SKM-1 (cell line): ENCODE measurements around the gene INSR.
"Not testable (repeated sequence)": the region's sequence is repeated elsewhere in the genome, so short reads cannot be mapped to it uniquely, and the experiment has no call there.

Source experiments
- DNase-seq: peaks from one replicate; lab custom pipeline; 2025; ENCODE audit not compliant: unreplicated experiment; lab: John Stamatoyannopoulos, UW

INSR gene

DNA sequence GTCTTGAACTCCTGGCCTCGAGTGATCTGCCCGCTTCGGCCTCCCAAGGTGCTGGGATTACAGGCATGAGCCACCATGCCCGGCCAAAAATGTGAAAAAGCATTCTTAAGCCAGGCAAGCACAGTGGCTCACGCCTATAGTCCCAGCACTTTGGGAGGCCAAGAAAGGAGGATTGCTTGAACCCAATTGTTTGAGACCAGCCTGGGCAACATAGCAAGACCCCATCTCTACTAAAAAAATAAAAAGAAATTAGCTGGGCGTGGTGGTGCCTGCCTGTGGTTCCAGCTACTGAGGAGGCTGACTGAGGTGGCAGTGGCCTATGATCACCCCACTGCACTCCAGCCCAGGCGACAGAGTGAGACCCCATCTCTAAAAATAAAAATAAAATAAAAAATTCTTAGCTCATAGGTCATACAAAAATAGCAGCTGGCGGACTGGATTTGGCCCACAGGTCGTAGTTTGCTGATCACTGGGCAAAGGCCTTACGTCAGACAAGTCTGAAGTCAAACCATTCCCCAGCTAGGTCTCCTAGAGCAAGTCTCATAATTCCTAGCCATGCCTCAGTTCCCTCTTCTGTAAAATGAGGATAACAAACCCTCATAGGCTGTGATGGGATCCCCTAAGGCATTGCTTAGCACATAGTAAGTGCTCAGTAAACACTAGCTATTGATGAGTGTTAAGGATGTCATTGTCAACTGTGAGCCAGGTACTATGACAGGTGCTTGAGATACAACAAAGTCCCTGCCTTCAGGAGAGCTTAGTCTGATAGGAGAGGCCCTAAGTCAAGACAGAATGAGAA is 36.0 kb downstream of the INSR start:
- no peak for DNase-seq

DNA sequence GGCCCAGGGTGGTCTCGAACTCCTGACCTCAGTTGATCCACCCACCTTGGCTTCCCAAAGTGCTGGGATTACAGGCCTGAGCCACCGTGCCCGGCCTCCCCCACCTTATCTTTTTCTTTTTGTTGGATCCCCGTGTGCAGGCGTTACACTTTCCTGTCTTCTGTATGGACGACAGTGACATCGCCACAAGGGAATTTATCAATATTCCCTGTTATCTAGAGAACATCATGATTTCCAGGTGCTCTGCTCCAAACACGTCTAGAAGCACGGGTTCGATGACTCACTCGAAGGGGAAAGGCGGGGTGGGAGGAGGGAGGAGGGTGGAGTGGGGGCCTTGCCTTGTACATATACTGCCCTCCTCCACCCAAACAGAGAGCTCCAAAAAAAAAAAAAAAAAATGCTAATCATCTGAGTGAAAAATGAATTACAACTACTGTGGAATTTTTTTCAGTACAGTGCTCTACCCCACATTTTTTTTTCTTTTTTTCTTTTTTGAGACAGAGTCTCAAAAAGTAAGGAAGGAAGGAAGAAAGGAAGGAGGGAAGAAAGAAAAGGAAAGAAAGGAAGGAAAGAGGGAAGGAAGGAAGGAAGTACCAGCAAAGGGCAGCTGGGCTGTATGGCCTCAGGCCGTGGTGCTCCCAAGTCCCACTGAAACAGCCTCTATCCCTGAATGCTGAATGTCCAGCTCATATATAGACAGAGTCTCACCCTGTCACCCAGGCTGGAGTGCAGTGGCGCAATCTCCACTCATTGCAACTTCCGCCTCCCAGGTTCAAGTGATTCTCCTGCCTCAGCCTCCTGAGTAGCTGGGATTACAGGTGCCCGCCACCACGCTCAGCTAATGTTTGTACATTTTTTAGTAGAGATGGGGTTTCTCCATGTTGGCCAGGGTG is 36.8 kb downstream of the INSR start:
- no peak for DNase-seq

DNA sequence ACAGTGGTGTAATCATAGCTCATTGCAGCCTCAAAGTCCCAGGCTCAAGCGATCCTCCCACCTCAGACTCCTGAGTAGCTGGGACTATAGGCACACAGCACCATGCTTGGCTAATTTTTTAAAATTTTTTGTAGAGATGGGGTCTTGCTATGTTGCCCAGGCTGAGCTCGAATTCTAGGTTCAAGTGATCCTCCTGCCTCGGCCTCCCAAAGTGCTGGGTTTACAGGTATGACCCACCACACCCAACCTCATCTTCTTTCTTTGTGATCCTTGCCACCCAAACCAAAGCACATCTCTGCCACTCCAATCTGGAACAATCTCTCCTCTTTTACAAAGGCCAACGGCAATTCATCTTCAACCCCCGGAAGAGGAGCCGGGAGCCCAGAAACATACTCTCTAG is 38.6 kb downstream of the INSR start:
- no peak for DNase-seq

DNA sequence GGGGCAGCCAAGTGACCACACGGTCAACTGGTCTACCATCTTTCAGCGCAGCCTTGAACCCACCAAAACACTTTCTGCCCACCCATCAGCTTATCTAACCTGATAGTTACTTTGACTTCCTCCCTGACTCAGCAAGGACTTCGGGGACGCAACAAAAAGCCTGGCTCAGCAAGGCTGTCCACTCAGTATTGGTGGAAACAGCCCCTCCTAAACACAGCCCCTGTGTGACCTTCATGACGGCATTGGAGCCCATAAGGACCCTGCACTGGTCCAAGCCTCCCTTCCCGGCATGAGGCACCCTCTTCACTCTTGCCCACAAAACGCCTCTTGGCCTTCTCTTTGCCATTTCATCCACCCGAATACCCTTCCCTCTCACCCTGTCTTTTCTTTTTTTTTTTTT is 39.1 kb downstream of the INSR start:
- no peak for DNase-seq

DNA sequence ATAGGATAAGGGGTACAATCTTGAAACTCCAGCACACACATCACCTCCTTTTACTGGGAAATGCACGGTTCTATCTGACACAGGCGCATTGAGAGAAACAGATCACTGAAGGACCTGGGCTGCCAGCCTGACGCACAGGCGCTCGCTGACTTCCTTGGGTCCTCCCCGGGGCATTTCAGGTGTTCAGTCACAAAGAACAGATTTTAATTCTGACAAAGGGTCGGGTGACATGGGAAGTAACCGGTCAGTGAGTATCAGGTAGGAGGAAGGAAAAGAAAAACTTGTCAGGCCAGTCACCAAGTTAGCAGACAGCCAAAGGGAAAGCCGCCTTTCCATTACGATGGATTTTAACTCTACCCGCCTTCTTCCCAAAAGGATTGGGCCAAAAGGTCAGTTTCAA is 39.6 kb downstream of the INSR start:
- DNase-seq: no peak

DNA sequence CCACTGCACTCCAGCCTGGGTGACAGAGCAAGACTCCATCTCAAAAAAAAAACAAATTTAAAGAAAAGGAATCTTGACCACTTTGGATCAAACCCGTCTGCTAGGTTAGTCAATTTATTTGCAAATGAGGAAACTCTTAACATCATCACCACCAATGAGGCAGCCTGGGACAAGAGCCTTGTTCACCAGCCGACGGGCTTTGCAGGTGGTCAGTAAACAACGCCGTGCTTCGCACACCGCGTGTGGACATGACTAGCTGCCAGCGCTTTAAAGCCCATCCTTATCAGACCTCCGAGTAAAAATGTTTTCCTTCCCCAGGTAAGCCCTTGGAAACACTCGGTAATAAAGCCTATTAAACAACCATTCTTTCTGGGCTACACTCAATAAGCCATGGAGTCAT is 41.9 kb downstream of the INSR start:
- no peak for DNase-seq

DNA sequence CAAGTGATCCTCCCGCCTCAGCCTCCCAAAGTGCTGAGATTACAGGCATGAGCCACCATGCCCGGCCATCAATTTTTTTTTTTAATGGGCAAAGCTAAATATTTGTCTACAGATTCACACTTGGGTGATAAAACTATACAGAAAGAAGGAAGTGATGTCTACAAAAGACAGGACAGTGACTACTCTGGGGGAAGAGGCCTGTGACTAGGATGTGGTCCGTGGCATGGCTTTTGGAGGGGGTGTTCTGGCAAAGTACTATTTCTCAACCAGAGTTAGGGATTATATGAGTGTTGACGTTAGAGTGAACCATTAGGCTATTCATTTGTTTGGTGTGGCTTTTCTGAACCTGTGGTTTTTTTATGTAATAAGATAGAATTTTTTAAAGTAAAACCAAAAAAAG is 42.7 kb downstream of the INSR start:
- peak; percentile 30 for DNase-seq

DNA sequence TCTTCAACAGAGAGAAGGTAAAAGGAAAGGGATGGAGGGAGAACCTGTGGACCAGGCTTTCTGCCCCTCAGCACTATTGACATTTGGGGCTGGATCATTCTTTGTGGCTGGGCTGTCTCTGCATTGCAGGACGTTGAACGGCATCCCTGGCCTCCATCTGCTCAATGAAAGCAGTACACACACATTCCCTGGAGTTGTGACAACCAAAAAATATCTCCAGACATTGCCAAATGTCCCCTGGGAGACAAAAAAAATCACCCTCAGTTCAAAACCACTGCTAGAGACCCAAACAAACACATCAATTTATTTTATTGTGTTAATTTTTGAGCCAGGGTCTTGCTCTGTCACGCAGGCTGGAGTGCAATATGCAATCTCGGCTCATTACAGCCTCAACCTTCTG is 43.3 kb downstream of the INSR start:
- DNase-seq: no peak

DNA sequence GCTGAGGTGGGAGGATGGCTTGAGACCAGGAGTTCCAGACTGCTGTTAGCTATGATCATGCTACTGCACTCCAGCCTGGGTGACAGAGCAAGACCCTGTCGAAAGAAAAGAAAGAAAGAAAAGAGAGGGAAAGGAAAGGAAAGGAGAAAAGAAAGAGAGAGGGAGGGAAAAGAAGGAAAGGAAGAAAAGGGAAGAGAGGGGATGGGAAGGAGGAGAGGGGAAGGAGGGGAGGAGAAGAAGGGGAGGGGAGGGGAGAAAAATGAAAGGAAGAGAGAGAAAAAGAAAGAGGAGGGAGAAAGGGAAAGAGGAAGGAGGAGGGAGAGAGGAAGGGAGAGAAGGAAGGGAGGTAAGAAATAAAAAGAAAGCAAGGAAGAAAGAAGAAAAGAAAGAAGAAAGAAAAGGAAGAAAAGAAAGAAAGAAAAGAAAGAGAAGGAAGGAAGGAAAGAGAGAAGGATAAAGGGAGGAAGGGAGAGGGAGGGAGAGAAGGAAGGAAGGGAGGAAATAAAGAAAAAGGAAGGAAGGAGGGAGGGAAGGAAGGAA is 44.1 kb downstream of the INSR start:
- DNase-seq: no peak

DNA sequence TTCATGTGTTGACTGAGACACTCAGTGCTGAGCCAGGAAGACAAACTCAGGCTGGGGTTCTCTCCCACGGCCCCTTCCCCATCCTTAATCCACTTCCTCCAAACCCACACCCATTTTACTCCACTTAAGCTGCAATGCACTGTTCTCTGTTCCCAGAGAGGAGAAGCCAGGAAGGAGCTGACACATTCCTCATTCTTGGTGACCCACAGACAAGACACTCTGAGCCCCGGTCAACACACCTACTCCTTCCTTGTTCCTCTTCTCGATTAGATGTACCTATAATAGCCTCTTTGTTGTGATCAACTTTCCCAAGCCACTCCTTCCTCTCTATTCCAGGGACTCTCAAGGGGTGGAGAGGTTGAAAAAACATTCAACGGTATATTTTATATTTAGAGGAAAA is 47.1 kb downstream of the INSR start:
- no peak for DNase-seq

DNA sequence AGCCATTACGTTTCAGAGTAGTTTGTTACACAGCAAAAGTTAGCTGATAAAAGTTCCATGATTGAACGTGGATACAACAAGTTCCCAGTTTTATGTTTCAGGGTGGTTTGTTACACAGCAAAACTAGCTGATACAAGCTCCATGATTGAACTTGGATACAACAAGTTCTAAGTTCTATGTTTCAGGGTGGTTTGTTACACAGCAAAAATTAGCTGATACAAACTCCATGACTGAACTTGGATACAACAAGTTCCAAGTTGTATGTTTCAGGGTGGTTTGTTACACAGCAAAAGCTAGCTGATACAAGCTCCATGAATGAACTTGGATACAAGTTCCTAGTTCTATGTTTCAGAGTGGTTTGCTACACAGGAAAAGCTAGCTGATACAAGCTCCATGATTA is 47.6 kb downstream of the INSR start:
- no peak for DNase-seq

DNA sequence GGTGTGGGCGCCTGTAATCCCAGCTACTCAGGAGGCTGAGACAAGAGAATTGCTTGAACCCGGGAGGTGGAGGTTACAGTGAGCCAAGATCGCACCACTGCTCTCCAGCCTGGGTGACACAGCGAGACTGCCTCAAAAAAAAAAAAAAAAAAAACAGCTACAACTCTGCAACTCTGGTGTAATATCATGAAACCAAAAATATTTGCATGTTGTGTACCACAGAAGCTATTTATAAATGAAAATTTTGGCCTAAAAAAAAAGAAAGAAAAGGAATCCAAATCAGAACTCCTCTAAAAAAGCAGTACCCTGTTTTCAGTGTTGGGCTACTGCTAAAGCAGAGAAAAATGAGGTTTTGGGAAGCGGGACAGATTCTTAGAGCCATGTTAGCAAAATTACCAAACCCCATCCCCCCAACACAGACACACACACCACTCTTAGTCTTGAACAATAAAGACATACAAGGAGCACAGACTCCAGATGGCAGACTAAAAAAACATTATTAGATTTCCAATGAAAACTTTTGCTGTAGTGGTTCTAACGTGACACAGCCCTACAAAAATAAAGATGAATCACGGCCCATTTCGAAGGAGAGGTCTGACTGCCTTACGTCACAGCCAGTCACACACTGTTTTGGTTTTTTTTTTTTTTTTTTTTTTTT is 51.5 kb downstream of the INSR start:
- DNase-seq: no peak

DNA sequence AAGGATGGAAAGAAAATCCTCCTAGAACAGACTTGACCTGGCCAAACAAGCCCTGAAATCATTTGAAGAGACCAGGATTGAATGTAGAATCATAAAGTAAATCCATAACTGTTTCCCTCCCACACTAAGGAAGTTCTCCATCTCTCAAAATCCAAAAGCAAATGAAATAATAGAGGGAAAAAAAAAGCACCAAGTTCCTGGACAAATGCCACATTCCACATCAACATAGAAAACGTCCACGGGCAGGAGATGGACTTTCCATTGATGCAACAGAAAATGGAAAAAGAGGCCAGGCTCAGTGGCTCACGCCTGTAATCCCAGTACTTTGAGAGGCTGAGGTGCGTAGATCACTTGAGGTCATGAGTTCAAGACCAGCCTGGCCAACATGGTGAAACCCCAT is 56.2 kb downstream of the INSR start:
- no peak for DNase-seq

DNA sequence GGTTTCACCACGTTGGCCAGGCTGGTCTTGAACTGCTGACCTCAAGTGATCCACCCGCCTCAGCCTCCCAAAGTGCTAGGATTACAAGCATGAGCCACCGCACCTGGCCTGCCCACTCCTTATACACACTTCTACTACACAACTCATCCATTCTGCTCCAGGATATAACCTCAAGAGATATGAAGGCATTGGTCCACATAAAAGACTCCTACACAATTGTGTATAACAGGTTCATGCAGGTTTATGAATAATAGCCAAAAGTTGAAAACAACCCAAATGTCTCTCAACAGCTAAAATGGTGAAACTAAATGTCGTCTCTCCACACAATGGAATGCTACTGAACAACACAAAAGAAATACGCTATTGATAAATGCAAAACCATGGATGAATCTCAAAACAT is 58.1 kb downstream of the INSR start:
- DNase-seq: no peak

DNA sequence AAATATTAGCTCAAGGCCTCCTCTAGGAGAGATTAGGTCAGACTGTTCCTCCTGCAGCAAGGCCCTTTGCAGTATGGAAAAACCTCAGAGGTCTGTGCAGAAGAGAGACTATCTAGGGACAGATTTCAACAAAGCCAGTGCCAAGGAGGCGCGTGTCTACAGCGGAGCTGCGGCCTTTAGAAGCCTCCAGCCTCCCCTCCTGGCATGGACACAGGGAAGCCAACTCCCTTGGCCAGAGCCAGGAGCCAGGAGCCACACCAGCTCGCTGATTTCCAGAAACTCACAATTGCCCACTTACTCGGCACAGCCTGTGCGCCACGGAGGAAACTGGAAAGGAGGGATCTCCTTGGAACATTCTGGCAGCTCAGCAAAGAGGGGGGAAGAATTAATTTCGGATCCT is 63.4 kb downstream of the INSR start:
- DNase-seq: no peak

DNA sequence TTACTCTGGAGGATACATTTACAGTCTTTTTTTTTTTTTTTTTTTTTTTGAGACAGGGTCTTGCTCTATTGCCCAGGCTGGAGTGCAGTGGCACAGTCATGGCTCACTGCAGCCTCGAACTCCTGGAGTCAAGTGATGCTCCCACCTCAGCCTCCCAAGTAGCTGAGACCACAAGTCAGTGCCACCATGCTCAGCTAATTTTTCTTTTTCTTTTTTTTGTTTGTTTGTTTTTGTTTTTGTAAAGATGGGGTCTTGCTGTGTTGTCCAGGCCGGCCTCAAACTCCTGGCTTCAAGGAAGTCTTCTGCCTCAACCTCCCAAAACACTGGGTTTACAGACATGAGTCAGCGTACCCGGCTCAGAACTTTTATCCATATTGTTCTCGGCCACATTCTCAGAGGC is 64.5 kb downstream of the INSR start:
- no peak for DNase-seq

DNA sequence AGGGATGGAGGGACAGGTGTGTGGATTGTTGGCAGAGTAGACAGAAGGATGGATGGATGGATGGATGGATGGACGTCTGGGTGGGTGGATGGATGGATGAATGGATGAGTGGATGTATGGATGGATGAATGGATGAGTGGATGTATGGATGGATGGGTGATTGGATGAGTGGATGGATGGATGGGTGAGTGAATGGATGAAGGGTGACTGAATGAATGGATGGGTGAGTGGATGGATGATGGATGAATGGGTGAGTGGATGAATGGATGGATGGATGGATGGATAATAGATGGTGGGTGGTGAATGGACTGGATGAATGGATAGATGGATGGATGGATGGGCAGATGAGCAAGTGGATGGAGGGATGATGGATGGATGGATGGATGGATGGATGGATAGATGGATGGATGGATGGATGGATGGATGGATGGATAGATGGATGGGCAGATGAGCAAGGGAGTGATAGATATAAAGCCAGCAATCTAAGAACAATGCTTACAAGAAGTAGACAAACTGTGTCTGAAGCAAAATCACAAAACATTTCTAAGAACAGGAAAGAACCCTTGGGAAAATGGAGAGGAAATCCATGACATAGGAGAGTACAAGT is 65.2 kb downstream of the INSR start:
- no peak for DNase-seq

DNA sequence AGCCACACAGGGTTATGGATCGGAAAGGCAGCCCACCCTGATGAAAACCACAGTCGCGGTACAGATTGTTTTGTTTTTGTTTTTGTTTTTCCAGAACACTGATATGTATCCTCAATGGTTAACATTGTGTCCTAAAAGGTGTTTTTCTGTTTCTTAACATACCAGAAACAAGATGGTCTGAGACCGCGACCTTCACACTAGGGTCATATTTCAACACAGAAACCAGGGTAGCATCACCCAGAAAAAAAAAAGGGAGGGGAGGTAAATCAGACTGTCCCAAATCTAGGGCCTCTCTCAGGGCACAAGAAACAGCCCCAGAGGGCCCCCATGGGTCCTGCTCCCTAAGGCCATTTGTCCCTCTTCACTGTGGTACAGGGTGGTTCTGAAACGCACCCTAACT is 66.5 kb downstream of the INSR start:
- no peak for DNase-seq

DNA sequence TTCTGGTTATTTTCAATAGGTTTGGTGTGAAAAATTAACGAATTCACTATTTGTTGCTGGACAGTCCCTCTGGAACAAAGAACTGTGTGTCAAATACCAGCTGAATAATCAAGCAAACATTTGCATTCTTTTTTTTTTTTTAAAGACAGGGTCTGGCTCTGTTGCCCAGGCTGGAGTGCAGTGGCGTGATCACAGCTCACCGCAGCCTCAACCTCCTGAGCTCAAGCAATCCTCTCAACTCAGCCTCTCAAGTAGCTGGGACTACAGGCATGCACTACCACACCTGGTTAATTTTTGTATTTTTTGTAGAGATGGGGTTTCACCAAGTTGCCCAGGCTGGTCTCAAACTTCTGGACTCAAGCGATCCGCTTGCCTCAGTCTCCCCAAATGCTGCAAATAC is 67.1 kb downstream of the INSR start:
- DNase-seq: not testable (repeated sequence)

DNA sequence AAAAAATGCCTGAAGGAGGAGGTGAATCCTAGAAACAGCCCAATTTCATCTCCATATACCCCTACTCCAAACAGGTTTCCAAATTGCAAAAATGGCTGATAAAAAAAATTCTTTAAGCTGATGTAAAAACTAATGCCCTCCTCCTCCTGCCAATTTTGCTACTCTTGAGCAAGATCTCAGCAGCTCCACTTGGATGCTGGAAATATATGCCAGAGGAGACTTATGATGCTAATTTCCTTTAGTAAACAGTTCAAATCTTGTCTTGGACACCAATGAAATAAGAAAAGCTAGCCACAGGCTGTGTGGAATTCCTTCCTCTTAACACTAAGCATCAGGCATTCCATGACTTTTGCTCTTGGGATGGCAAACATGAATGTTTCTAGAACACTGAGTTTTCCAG is 67.5 kb downstream of the INSR start:
- no peak for DNase-seq

DNA sequence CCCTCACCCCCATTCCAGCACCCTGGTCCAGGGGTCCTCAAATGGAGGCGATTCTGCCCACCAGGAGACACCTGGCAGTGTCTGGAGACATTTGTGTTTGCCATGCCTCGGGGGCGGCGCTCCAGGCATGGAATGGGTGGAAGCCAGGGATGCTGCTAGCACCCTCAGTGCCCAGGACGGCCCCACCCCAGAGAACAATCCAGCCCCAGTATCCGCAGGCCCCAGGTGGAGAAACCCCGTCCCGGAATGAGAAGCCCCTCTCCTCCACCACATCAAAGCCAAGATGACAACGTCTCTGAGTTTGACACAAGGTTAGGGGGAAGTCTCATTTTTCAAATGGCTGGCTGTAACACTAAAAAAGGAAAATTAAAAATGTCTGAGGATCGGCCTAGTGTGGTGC is 68.5 kb downstream of the INSR start:
- DNase-seq: no peak
